Activated CD8-positive, alpha-beta memory T cell treated with anti-CD3 and anti-CD28 coated beads, Interleukin-2, amount 10 ng/mL, durations not matched to agents 7 days and 5 days (primary cell): ENCODE measurements around the gene TRIM40. TPM values are rescaled to one million over a fixed set of nuclear protein-coding genes. Genes with fewer than 3 reads are reported as not detected.

ENCODE experiments used
- ATAC-seq: fragments of 150-1000 bp; cut with Tn5 transposase; one replicate; pipeline ENCODE4 v1.10.0; 2021; ENCODE audit warnings: moderate library complexity
- CTCF ChIA-PET: fragments of 350-600 bp; sonication (Branson Sonifier 250); formaldehyde crosslinking; loops from one replicate; lab custom pipeline; 2021; ENCODE audit warnings: antibody characterized with exemption; lab: Charles Lee
- DNase-seq: peaks from one replicate; pipeline ENCODE4 v3.0.0-alpha.2; 2020
- H3K27ac Mint-ChIP-seq: one replicate; pipeline ENCODE4 v1.8.0; 2021; ENCODE audit warnings: mild to moderate bottlenecking, mixed read lengths
- H3K27me3 Mint-ChIP-seq: one replicate; pipeline ENCODE4 v1.8.0; 2021; ENCODE audit warnings: mixed read lengths
- H3K36me3 Mint-ChIP-seq: one replicate; pipeline ENCODE4 v1.8.0; 2021; ENCODE audit warnings: mild to moderate bottlenecking, mixed read lengths
- H3K4me1 Mint-ChIP-seq: one replicate; pipeline ENCODE4 v1.8.0; 2021; ENCODE audit warnings: mixed read lengths
- H3K4me3 Mint-ChIP-seq: one replicate; pipeline ENCODE4 v1.8.0; 2021; ENCODE audit warnings: mild to moderate bottlenecking, moderate library complexity, mixed read lengths
- H3K9me3 Mint-ChIP-seq: one replicate; pipeline ENCODE4 v1.8.0; 2022; ENCODE audit warnings: low read depth, mixed read lengths
- total RNA-seq, 2 experiments: library from RNA; stranded (reverse); gene quantifications; one replicate each; pipeline ENCODE4 v1.2.3, GENCODE V29; 2021

The TRIM40 gene
- total RNA-seq, 2 experiments from 2014 or later, result not detected

- no peaks in the 10 kb centered on the region for H3K9me3 Mint-ChIP-seq
- CTCF ChIA-PET, result interaction anchor here (1.3 to 4.7 kb wide), 2 partner anchors 13 to 18 kb away, joined by 3 to 30 read pairs; no protein-coding TSS in a partner anchor
- H3K36me3 Mint-ChIP-seq, result no peaks in the 10 kb centered on the region
- H3K4me3 Mint-ChIP-seq, result no peak overlapping the region
- DNase-seq (no peak), ATAC-seq (no peak)
- peaks cover 2% of the 10 kb centered on the region for H3K4me1 Mint-ChIP-seq
- H3K27me3 Mint-ChIP-seq, result peaks cover 72% of the 10 kb centered on the region
- no peak overlapping the region for H3K27ac Mint-ChIP-seq
These were observed 8.9 kb downstream of the TRIM40 start for GRCh38 chr6:30144811-30145210.

DNA sequence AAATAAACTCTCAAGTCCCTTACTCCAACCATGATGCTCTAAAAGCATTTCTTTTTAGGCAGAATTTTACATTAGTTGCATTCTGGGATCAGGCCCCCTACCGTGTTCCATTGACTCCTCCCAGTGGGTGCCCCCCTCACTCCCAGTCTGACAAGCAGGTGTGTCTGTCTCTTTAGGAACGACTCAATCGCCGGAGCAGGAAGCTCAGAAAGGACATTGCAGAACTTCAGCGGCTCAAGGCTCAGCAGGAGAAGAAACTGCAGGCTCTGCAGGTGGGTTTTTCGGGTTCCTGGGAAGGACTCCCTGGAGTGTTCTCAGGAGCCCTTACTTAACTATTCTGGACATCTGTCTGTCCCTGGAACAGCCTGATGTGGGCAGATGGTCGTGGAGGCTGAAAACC is 9.9 kb downstream of the TRIM40 start:
- no peaks in the 10 kb centered on the region for H3K9me3 Mint-ChIP-seq
- ATAC-seq (no peak), DNase-seq (no peak)
- CTCF ChIA-PET, result no interaction called here
- no peak overlapping the region for H3K27ac Mint-ChIP-seq
- peaks cover 72% of the 10 kb centered on the region for H3K27me3 Mint-ChIP-seq
- H3K4me1 Mint-ChIP-seq, result peaks cover 4% of the 10 kb centered on the region
- no peak overlapping the region for H3K4me3 Mint-ChIP-seq
- H3K36me3 Mint-ChIP-seq, result no peaks in the 10 kb centered on the region

GRCh38 chr6:30147096-30147495 is 11.2 kb downstream of the TRIM40 start:
- ATAC-seq, result peak; percentile 36
- peaks cover 10% of the 10 kb centered on the region for H3K4me1 Mint-ChIP-seq

GRCh38 chr6:30149234-30149633 is 13.3 kb downstream of the TRIM40 start:
- Mint-ChIP-seq H3K4me3 (no peak overlapping the region), H3K27ac (no peak overlapping the region), H3K4me1 (peaks cover 10% of the 10 kb centered on the region), H3K27me3 (peaks cover 51% of the 10 kb centered on the region), H3K36me3 (no peaks in the 10 kb centered on the region), H3K9me3 (no peaks in the 10 kb centered on the region)
- ATAC-seq (no peak), DNase-seq (no peak)
- CTCF ChIA-PET, result interaction anchor here (2.8 kb wide), 1 partner anchor 18 kb away, joined by 9 read pairs; no protein-coding TSS in a partner anchor

More at GRCh38 chr6:30147096-30147495, 11.2 kb downstream of the TRIM40 start:
- no peak for DNase-seq
- Mint-ChIP-seq H3K36me3 (no peaks in the 10 kb centered on the region), H3K4me3 (no peak overlapping the region), H3K9me3 (no peaks in the 10 kb centered on the region), H3K27me3 (peaks cover 60% of the 10 kb centered on the region), H3K27ac (no peak overlapping the region)
- CTCF ChIA-PET, result interaction anchor here (0.9 to 2.8 kb wide), 2 partner anchors 15 to 44 kb away, joined by 3 to 9 read pairs; no protein-coding TSS in a partner anchor

GRCh38 chr6:30149858-30150550 is 14.1 kb downstream of the TRIM40 start:
- Mint-ChIP-seq H3K4me1 (peaks cover 10% of the 10 kb centered on the region), H3K9me3 (no peaks in the 10 kb centered on the region), H3K36me3 (no peaks in the 10 kb centered on the region), H3K4me3 (no peak overlapping the region), H3K27ac (no peak overlapping the region), H3K27me3 (peaks cover 48% of the 10 kb centered on the region)
- ATAC-seq (no peak), DNase-seq (no peak)
- CTCF ChIA-PET, result interaction anchor here (2.5 kb wide), 1 partner anchor 19 kb away, joined by 12 read pairs; no protein-coding TSS in a partner anchor

GRCh38 chr6:30150671-30151395 is 14.9 kb downstream of the TRIM40 start:
- DNase-seq (no peak), ATAC-seq (no peak)
- no peaks in the 10 kb centered on the region for H3K36me3 Mint-ChIP-seq

DNA sequence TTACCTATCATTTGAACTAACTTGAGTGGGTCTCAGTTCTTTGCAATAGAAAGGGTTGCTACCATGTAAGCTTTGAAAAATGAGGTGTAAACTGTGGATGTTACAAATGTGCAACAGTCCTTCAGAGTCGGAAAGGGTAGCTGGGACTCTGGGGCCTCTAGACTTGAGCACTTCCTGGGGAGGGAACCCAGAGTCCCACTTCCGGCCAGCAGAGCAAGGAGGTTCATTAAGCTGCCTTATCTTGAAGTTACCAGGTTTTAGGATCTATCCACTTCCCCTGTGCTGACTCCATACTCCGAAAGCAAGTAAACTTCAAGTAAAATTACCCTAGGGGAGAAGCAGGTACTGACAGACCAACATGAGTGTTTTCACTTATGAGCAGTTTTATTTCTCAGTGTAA is 15.6 kb downstream of the TRIM40 start:
- Mint-ChIP-seq H3K4me1 (peaks cover 10% of the 10 kb centered on the region), H3K27ac (no peak overlapping the region), H3K27me3 (peaks cover 44% of the 10 kb centered on the region), H3K4me3 (no peak overlapping the region), H3K9me3 (no peaks in the 10 kb centered on the region), H3K36me3 (no peaks in the 10 kb centered on the region)
- ATAC-seq, result no peak
- no peak for DNase-seq
- CTCF ChIA-PET, result interaction anchor here (1.4 to 3.1 kb wide), 4 partner anchors 19 to 48 kb away, joined by 4 to 12 read pairs (median 6); no protein-coding TSS in a partner anchor

More at GRCh38 chr6:30150671-30151395, 14.9 kb downstream of the TRIM40 start:
- Mint-ChIP-seq H3K4me1 (peaks cover 10% of the 10 kb centered on the region), H3K27me3 (peaks cover 45% of the 10 kb centered on the region), H3K9me3 (no peaks in the 10 kb centered on the region), H3K27ac (no peak overlapping the region), H3K4me3 (no peak overlapping the region)
- CTCF ChIA-PET, result interaction anchor here (1.4 to 3.1 kb wide), 4 partner anchors 19 to 48 kb away, joined by 4 to 12 read pairs (median 6); no protein-coding TSS in a partner anchor

DNA sequence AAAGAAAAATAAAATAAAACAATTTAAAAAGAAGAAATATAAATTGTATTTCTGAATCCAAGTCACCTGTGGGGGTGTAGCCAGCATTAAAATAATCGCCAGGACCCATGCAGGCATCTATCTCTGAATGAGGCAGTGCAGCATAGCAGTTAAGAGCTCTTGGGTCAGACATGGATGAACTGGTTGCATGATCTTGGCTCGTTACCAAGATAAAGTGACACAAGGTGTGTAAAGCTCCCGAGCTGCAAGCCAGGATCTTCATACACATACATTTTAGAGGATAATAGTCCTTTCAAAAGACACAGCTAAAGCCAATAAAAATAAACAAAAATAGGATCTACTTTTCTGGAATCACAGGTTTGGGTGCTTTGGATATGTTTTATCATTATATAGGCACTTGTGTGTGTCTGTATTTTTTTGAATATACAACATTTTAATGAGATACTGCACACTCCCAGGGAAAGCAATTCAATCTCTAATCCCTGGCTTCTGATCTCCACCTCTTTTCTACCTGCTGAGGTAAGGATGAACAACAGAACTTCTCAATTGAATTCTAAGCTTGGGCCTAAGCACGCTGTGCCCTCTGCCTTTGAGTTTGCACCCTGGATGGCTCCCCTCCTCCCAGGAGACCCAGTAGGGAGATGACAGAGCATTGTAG is 16.2 kb downstream of the TRIM40 start:
- DNase-seq (no peak), ATAC-seq (no peak)
- Mint-ChIP-seq H3K27me3 (peaks cover 44% of the 10 kb centered on the region), H3K36me3 (no peaks in the 10 kb centered on the region), H3K4me1 (peaks cover 8% of the 10 kb centered on the region), H3K27ac (no peak overlapping the region), H3K4me3 (no peak overlapping the region), H3K9me3 (no peaks in the 10 kb centered on the region)
- CTCF ChIA-PET, result interaction anchor here (1.4 to 3.1 kb wide), 4 partner anchors 19 to 49 kb away, joined by 4 to 12 read pairs (median 6); no protein-coding TSS in a partner anchor

GRCh38 chr6:30152910-30153610 is 17.1 kb downstream of the TRIM40 start:
- no peak overlapping the region for H3K27ac Mint-ChIP-seq
- no peaks in the 10 kb centered on the region for H3K9me3 Mint-ChIP-seq
- CTCF ChIA-PET, result interaction anchor here (2.5 to 3.1 kb wide), 2 partner anchors 22 to 50 kb away, joined by 8 to 12 read pairs; no protein-coding TSS in a partner anchor
- peaks cover 11% of the 10 kb centered on the region for H3K4me1 Mint-ChIP-seq
- H3K27me3 Mint-ChIP-seq, result peaks cover 39% of the 10 kb centered on the region
- H3K4me3 Mint-ChIP-seq, result no peak overlapping the region
- H3K36me3 Mint-ChIP-seq, result no peaks in the 10 kb centered on the region
- no peak for ATAC-seq
- DNase-seq, result no peak

DNA sequence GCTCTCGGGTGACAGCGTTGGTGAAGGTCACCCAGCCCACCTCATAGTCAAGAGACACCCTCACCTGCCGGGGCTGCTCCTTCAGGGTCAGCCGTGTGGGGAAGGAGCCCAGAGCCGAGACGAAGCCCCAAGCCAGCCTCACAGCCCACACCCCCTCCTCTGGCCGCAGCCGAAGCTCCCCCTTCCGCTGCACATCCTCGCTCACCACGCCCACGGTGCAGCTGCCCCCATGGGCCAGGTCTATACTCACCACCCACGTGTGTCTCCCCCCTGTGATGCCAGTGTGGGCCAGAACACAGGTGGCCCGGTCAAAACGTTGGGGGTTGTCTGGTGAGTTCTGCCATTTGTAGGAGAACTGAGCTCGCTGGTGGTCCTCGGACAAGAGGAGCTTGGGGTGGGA is 18.1 kb downstream of the TRIM40 start:
- Mint-ChIP-seq H3K9me3 (no peaks in the 10 kb centered on the region), H3K4me3 (no peak overlapping the region), H3K27ac (no peak overlapping the region), H3K4me1 (peaks cover 19% of the 10 kb centered on the region), H3K36me3 (no peaks in the 10 kb centered on the region), H3K27me3 (peaks cover 45% of the 10 kb centered on the region)
- ATAC-seq (no peak), DNase-seq (no peak)
- CTCF ChIA-PET, result interaction anchor here (1.3 to 3.1 kb wide), 2 partner anchors 23 to 51 kb away, joined by 3 to 8 read pairs; no protein-coding TSS in a partner anchor

- no peaks in the 10 kb centered on the region for H3K36me3 Mint-ChIP-seq
These were observed 19.0 kb downstream of the TRIM40 start for GRCh38 chr6:30154709-30155519.

More at GRCh38 chr6:30154709-30155519, 19.0 kb downstream of the TRIM40 start:
- CTCF ChIA-PET, result interaction anchor here (1.3 kb wide), 1 partner anchor 24 kb away, joined by 3 read pairs; no protein-coding TSS in a partner anchor
- Mint-ChIP-seq H3K4me3 (no peak overlapping the region), H3K4me1 (peaks cover 22% of the 10 kb centered on the region), H3K27me3 (peaks cover 52% of the 10 kb centered on the region), H3K9me3 (no peaks in the 10 kb centered on the region), H3K27ac (no peak overlapping the region)
- no peak for DNase-seq
- ATAC-seq, result no peak
